Muscle of back (tissue), 13 donors: ENCODE results near the gene PCP4L1. TPM values are rescaled to one million over a fixed set of nuclear protein-coding genes. Genes with fewer than 3 reads are reported as not detected.
"Not testable (repeated sequence)": the region's sequence is repeated elsewhere in the genome, so short reads cannot be mapped to it uniquely, and the experiment has no call there.

Source experiments
- DNase-seq, 3 donors: peaks; one replicate each; pipeline versions ENCODE4 v3.0.0 to v3.0.0-alpha.2; 2013
- long read RNA-seq, 9 donors: transcript quantifications; one replicate each; lab custom pipeline, GENCODE V29; 2026
- polyA plus RNA-seq, 10 donors: library from polyadenylated mRNA; unstranded; fragments of 120-200 nt; gene quantifications; one replicate each; pipeline ENCODE4 v1.2.1, GENCODE V29; 2013; ENCODE audit not compliant: insufficient read length in 10 of 10

The PCP4L1 gene
- under 1 TPM; 0.19 to 0.63 (median 0.36) TPM for polyA plus RNA-seq
- long read RNA-seq, donor 1 = 0 reads
- long read RNA-seq, donor 2 = 0 reads
- long read RNA-seq, donor 3 = 0 reads
- long read RNA-seq, donor 4 = 0 reads
- long read RNA-seq, donor 5 = 0 reads
- long read RNA-seq, donor 6 = 0 reads
- long read RNA-seq, donor 7 = 0 reads
- long read RNA-seq, donor 8 = 0 reads
- long read RNA-seq, donor 9 = 0 reads

DNA sequence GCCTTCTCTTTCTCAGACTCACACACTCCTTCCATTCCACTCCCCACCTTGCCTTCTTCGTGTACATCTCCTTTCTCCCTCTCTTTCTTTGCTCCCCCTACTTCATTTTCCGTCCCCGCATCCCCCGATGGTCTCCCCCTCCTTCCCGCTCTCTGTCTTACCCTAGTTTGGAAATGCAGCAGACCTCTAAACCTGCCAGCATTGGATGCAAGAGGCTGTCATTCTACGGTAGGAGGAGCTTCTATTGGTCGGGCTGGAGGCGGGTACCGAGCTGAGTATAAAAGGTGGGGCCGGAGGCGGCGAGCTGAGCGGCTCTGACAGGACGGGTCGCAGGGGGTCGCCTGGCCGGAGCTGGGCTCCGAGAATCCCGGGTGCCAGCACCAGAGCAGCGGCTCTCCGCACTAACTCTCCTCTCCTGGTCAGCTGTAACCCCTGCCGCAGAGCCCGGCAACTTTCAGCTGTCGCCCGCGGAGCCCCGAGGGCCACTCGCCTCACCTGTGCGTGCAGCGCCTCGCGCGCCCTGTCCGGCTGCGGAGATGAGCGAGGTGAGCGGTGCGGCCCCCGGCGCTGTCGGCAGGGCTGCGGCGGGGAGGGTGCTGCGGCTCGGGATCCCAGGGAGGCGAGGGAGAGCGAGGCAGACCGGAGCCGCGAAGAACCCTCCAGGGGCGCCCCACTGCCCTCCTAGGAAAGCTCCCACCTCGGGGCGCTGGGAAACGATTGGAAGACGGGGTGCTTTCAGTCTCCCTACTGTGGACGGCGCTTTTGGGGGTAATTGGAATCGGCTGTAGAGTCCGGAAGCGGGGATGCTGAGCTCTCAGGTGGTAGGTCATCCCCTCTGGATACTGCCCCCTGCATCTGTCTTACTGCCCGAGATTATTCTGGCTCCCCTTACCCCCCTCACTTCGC, at the start of gene PCP4L1:
PCP4L1 (plus strand) TSS at position 307 of the 906 bp plus-strand sequence; CDS start at position 537, 230 bp downstream.
- DNase-seq = peak; percentile 12 to 62 (median 23)

DNA sequence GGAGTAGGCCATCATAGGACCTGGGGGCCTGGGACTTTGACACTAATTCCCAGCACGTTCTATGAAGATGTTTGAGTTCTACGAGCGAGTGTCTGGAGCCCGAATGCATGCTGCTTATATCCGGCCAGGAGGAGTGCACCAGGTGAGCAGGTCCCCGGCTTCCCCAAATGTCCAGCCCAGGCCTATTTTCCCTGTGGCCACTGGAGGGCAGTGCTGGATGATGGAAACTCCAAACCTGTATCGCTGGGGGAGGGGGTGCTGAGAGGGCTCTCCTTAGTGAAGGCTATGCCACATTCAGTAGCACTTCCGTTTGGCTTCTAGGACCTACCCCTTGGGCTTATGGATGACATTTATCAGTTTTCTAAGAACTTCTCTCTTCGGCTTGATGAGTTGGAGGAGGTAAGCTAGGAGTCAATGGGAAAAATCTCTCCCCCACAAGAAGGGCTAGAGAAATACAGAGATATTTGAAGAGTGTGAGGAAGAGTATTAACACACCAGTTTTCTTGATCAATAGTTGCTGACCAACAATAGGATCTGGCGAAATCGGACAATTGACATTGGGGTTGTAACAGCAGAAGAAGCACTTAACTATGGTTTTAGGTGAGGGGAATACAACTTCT, 48.6 kb upstream of the PCP4L1 start:
- DNase-seq = peak in 2 of 3 donors; percentile 57 to 76

DNA sequence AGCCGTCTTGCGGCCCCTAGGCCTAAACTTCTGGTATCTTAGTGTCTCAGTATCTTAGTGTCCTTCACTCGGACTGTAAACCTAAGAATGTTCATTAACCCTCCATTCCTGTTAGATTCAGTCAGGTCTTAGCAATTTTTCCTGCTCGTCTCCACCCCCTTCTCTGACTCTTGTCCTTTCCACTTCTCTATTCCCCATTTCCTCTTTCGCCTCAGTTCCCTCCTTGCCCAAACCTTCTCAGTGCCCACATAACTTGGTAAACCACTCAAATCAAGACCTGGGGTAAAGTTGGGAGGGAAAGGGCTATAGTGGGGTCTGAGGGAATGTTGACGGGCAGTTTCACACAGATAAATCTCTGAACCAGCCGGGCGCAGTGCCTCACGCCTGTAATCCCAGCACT, 44.2 kb upstream of the PCP4L1 start:
- DNase-seq = no peak

DNA sequence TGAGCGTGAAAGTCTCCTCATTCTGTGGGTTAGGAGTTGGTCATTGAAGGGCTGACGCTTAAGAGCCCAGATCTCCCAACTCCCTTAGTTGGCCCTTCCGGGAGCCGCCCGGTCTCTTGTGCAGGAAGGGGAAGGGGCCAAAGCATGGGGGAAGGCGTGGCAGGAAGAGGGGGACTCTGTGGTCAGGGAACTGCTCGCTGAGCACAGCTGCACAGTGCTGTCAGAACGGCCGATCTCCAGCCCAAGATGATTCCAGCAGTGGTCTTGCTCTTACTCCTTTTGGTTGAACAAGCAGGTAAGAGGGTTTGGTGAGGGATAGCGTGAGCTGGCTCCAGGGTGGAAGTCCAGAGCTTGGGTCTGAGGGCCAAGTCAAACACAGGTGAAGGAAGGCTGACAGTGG, 43.5 kb upstream of the PCP4L1 start, which contains the start of gene FCER1G:
FCER1G (plus strand) TSS at position 220 of the 400 bp plus-strand sequence; CDS start at position 247, 27 bp downstream.
- DNase-seq = no peak

DNA sequence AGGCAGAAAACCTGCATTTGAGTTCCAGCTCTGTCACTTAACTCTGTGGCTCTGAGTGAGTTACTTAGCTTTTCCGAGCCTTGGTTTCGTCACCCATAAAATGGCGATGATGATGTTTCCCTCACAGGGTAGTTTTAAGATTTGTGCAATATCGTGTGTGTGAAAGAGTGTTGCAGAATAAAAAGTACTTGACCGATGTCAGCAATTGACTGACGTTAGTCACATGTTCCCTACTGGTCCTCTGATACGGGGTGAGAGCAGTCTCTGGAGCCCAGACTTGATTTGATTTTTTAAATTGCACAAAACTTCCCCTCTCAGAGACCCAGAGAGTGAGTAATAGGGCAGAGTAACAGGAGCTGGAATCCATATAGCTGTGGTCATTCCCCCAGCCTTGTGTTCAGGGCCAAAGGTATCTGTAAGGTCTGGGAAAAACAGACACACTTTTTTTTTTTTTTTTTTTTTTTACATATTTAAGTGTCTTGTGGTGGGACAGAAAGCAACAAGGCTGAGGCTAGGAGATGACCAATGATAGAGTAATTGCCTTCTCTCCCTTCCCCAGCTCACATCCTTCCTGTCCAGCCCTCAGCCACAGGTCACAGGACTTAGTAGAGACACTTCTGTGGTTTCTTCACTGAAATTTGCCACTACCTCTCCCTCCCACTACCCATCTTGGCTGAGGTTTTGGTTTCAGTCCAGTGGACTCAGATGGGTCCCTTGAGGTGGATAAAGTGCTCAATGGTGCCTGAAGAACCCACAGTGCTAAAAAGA, 41.4 kb upstream of the PCP4L1 start:
- DNase-seq = no peak

DNA sequence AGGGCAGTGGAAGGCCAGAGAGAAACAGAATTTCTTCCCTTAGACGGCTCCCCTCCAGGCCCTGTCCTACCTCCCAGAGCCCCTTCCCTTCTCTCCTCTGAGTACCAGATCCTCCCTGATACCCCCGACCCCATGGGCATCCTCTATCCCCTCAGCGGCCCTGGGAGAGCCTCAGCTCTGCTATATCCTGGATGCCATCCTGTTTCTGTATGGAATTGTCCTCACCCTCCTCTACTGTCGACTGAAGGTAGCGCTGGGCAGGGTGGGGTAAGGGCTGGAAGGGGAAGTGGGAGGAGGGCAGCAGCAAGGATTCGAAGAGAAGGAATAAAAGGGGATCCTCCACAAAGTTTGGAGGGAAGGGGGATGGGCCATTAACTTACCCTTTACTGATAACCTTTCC, 40.7 kb upstream of the PCP4L1 start:
- DNase-seq = no peak

DNA sequence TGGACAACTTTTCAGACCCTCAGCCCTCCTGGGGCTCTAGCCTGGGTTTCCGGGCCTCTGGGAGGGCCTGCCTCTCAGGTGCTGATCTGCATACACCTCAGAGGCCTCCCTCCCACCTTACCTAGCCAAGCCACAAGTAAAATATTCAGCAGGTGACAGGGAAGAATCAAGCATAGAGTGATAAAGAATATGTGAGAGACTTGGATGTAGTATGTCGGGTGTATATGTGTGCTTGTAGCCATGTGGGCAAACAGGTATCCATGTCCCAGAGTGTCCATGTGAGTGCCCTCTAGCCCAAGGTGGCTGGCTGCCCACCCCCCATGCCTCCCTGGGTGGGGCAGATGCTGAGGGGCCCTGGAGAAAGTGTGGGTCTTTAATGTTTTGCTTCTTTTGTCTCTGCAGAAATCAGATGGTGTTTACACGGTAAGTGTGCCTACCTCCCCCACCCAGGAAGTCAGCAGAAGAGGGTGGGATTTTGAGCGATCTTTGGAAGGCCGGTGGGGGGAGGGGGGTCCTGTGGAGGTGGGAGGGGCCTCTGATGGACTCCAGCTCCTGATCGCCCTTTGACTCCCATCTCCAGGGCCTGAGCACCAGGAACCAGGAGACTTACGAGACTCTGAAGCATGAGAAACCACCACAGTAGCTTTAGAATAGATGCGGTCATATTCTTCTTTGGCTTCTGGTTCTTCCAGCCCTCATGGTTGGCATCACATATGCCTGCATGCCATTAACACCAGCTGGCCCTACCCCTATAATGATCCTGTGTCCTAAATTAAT, 40.1 kb upstream of the PCP4L1 start:
- DNase-seq = no peak

DNA sequence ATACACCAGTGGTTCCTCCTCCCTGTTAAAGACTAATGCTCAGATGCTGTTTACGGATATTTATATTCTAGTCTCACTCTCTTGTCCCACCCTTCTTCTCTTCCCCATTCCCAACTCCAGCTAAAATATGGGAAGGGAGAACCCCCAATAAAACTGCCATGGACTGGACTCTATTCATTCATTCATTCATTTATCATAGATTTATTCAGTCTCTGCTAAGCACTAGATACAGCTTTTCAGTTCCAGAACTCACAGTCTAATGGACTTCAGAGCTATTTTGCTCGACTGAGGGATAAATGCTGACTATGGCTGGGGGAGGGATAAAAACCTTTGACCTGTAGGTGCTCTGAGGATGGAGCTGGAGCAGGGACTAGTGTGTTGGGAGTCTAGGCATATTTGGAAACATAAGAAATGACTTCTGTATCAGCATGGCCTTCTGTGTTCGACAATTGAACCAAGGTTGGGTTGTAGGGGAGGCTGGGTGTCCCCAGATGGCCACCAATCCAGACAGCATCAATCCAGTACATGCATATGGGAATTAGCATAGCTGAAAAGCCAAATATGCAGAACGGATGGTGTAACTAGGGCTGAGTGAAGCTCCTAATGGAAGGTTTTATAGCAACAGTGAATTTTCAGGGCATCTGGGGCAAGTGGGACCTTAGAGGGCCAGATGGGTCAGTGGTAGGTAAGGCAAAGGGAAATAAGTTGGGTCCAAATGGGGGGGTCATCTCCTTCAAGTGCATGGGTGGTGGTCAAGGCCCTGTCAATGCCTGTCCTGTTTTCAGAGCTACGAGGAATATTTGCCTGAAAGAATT, 39.3 kb upstream of the PCP4L1 start:
- DNase-seq = no peak

DNA sequence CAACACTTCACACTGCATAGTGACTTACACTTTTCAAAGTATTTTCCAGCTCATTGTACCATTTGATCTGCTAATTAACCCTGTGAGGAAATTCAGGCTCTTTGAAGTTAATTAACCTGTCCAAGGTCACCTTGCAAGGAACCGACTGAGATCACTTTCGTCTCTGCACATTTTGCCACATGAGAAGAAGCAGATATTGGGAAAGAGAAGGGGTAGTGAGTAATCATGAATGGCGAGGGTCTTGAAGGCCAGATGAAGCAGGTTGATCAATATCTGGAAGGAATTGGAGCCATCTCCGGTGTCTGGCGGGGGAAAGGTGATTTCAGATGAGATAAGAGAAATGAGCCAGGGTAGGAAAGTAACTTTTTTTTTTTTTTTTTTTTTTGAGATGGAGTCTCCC, 38.5 kb upstream of the PCP4L1 start:
- DNase-seq = no peak

DNA sequence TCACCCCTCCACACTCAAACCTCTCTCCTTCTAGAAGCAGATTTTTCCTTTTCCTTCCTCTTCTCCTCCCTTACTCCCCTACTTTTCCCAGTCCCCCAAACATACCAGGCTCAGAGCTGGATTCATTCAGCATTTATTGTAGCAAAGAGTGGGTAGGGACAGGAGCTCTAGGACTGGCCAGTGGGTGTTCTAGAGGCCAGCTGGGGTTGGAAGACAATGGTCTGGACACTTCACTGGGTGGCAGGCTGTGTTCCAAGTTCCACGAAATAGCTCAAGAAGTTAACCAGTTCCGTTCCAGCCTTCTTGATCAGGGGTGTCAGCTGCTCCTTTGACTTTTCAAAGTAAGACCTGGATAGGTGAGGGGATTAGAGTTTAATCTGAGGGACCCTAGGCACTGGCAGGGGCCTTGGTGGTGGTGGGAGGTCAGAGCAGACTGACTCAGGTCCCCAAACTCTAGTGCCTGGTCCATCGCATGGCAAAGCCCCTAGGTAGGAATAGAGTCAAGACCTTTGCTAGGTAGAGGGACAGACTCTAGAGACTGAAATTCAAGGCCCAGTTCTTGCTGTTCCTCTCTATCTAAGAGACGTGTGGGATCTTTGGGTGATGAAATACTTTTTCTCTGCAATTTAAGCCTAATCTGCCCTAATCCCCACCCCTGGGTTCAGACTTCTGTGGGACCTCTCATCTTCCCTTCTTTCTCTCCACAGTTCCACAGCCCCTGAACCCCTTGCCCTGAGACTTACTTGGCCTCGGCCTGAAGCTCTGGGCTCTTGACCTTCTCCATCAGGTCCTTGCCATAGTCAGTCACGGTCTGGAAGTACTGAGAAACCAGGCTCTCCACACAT, 36.1 kb upstream of the PCP4L1 start:
- DNase-seq = no peak

DNA sequence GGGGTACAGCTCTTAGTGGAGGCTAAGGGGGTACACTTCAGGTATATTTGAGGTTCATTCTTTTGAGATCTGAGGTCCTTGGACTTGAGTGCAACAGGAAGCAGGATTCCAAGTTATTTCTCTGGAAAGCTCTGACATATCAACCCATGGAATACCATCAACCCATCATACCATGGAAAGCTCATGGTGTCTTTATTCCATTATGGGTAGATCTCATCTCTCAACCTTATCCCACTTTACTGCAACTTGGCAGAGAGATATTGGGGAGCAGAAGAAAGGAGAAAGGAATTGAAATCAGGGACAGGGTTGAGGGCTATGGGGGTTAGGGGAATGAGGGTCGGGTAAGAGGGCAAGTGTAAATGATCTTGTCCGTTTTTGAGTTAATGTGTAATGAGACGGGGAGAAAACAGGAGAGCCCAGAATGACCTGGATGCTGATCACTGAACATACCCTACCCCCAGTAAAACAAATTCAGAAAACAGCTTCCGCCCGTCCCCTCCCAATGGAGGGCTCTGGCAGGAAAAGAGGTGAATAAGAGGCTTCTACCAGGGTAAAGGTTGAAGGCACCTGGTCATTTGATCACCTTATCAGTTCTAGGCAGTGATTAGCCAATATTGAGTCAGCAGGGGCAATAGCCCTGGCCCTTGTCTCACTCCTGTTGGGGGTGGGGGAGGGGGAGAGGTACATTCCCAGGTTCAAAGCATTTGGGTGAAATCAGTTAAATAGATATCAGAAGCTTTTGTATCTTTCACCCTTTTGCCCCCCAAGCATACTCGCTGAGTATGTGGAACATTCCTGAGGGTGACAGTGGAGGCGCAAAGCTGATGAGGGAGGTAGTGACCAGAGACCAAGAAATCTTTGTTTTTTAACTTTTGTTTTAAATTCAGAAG, 34.5 kb upstream of the PCP4L1 start:
- DNase-seq = no peak

DNA sequence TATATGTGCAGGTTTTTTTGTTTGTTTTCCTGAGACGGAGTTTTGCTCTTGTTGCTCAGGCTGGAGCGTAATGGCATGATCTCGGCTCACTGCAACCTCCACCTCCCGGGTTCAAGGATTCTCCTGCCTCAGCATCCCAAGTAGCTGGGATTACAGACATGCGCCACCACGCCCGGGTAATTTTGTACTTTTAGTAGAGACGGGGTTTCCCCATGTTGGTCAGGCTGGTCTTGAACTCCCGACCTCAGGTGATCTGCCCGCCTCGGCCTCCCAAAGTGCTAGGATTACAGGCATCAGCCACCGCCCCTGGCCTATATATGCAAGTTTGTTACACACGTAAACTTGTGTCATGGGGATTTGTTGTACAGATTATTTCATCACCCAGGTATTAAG, 33.9 kb upstream of the PCP4L1 start:
- DNase-seq = not testable (repeated sequence)

DNA sequence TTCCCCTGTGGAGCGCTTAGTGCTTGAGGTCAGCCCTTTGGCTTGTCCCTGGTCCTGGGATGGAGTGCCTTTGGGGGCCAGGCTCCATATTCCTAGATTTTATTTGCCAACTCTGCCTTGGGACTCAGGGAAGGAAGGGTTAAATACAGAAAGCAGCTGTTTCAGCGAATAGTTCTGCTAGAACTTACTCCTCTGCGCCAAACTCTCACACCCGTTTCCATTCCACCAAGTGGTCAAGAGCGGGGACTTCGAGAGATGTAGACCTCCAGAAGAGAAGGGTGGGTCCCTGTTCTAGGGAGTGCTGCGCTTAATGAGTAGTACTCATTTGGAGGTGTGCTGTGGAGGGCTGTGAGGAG, 33.4 kb upstream of the PCP4L1 start:
- DNase-seq = no peak

DNA sequence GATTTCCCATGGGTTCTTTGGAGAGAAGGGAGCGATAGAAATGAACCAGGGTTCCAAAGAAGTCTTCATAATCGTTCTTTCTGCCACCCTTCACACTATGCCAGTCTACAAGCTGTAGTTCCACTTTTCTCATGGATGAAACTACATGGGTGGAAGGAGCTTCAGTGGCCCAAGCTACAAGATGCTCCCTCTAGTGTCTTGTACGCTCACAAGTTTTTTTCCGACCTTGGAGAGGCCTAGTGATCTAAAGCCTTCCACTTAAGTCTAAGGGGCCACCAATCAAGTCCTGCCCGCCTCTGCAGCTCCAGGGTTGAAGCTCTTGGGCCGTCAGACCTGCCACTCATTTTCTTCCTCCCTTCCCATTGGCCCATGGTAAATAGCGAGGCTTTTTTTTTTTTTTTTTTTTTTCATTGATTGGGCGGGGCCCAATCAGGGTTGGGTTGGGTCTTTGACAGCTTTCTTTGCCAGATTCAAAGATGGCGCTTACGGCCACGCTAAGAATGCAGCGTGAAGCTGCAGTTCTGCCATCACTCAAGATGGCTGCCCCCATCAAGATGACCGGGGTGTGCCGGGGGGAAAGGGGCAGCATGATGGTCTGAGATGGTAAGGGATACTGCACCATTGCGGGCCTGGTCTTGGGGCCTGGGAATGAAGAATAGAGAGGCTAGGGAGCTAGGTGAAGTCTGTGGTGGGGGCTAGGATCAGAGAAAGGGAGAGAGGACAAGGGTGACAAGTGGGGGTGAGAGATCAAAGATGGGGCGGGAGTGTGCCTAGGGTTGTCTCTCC, 32.8 kb upstream of the PCP4L1 start, which contains the start of gene TOMM40L:
TOMM40L (plus strand) TSS at position 527 of the 786 bp plus-strand sequence. CDS start 430 bp downstream, outside the sequence.
- peak; percentile 96 to 99 (median 97) for DNase-seq

DNA sequence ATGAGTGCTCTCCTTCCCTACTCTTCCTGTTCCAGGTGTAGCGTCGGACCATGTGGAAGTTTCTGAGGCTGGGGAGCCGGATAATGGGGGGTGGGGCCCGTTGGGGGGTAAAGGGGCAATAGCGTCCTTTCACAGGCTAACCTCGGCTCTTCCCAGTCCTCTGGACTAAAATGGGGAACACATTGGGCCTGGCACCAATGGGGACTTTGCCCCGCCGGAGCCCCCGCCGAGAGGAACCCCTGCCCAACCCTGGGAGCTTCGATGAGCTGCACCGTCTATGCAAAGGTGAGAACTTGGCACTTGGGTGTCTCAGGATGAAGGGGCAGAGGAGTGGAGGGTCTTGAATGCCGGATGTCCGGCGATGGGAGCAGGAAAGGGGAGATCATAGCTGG, 32.2 kb upstream of the PCP4L1 start:
- DNase-seq = no peak

DNA sequence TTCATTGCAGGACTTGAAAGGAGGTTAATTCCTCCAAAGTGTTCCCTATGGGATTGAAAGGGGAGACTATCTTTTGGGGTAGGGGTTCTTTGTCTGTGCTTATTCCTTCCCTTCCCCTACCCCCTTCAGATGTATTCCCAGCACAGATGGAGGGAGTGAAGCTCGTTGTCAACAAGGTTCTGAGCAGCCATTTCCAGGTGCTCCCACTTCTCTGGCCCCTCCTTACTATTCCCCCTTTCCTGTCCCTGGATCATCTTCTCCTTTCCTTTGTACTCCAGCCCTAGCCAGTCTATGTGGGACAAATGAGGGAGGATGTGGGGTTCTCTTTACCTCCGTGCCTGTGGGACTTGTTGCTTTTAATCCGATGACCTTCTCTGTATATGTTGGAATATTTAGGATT, 31.8 kb upstream of the PCP4L1 start:
- DNase-seq = no peak
